B cell (primary cell): ENCODE results near the gene ZNF22. TPM values are rescaled to one million over a fixed set of nuclear protein-coding genes. Genes with fewer than 3 reads are reported as not detected.

Experiments used
- ATAC-seq: fragments of 200-7000 bp; cut with Tn5 transposase; one replicate; pipeline ENCODE4 v1.10.0; 2021; ENCODE audit warnings: low read depth, mild to moderate bottlenecking, moderate number of reproducible peaks, moderate library complexity
- CTCF ChIA-PET: fragments of 350-600 bp; sonication (Branson Sonifier 250); formaldehyde crosslinking; loops from one replicate; lab custom pipeline; 2021; ENCODE audit warnings: antibody characterized with exemption, inconsistent platforms; lab: Charles Lee
- POLR2A ChIA-PET: fragments of 350-600 bp; sonication (Branson Sonifier 250); formaldehyde crosslinking; loops from one replicate; lab custom pipeline; 2021; ENCODE audit warnings: antibody characterized with exemption; lab: Charles Lee
- DNase-seq: peaks from one replicate; pipeline ENCODE4 v3.0.0; 2013
- H2AFZ ChIP-seq: 2 replicates; pipeline ENCODE4 v1.6.1; 2012; ENCODE audit warnings: mild to moderate bottlenecking, low read depth, low read length; ENCODE audit not compliant: insufficient read depth, poor library complexity, severe bottlenecking
- H3K27ac ChIP-seq, 2 donors: 1 replicate in 1 of 2; 2 replicates in 1 of 2; pipeline ENCODE4 v1.5.1; 2012 to 2013; ENCODE audit warnings: low read length in 2 of 2, mild to moderate bottlenecking in 2 of 2, moderate library complexity in 1 of 2
- H3K27me3 ChIP-seq, 4 experiments: fragments of 200-600 bp in 1 of 4; sonication (generic) in 1 of 4; replicated peaks in 1 of 4; 1 replicate in 2 of 4; 2 replicates in 2 of 4; pipeline versions ENCODE4 v1.6.1 to v1.7.0; 2013 to 2016; ENCODE audit warnings: low read length in 3 of 4, mild to moderate bottlenecking in 2 of 4, mixed read lengths in 1 of 4, moderate library complexity in 1 of 4; ENCODE audit not compliant: insufficient read depth in 4 of 4, control insufficient read depth in 3 of 4; ENCODE audit errors: control extremely low read depth in 1 of 4
- H3K36me3 ChIP-seq, 2 experiments: replicated peaks in 1 of 2; 1 replicate in 1 of 2; 2 replicates in 1 of 2; pipeline versions ENCODE4 v1.6.1 to v1.7.1; 2013; ENCODE audit warnings: low read length in 1 of 2; ENCODE audit not compliant: insufficient read depth in 2 of 2, control insufficient read depth in 1 of 2; ENCODE audit errors: control extremely low read depth in 1 of 2, extremely low read depth in 1 of 2
- H3K4me1 ChIP-seq, 2 donors: fragments of 200-600 bp in 1 of 2; sonication (generic) in 1 of 2; 1 replicate in 1 of 2; 2 replicates in 1 of 2; pipeline versions ENCODE4 v1.5.1 to v1.6.1; 2013 to 2017; ENCODE audit warnings: low read length in 2 of 2; ENCODE audit not compliant: control insufficient read depth in 2 of 2, insufficient read depth in 2 of 2
- H3K4me2 ChIP-seq: replicated peaks from 2 replicates; pipeline ENCODE3; 2012; ENCODE audit warnings: mild to moderate bottlenecking, low read depth, low read length; ENCODE audit not compliant: poor library complexity, severe bottlenecking
- H3K4me3 ChIP-seq, 5 experiments: fragments of 200-600 bp in 1 of 5; sonication (generic) in 1 of 5; 1 replicate in 3 of 5; 2 replicates in 2 of 5; pipeline versions ENCODE4 v1.5.1 to v1.7.0; 2011 to 2016; ENCODE audit warnings: low read length in 4 of 5, mild to moderate bottlenecking in 4 of 5, low read depth in 2 of 5, control low read depth in 1 of 5, moderate library complexity in 1 of 5; ENCODE audit not compliant: insufficient read depth in 1 of 5; ENCODE audit errors: control extremely low read depth in 1 of 5, extremely low read depth in 1 of 5
- H3K79me2 ChIP-seq: fragments of 200-600 bp; sonication (generic); one replicate; pipeline ENCODE4 v1.6.0; 2016; ENCODE audit warnings: low read length; ENCODE audit not compliant: control insufficient read depth, insufficient read depth
- H3K9ac ChIP-seq: fragments of 200-600 bp; sonication (generic); 2 replicates; pipeline ENCODE4 v1.6.1; 2017; ENCODE audit warnings: mild to moderate bottlenecking, low read length, moderate library complexity
- H3K9me3 ChIP-seq, 3 donors: one replicate each; pipeline versions ENCODE4 v1.6.1 to v1.7.1; 2013; ENCODE audit warnings: low read length in 2 of 3; ENCODE audit not compliant: control insufficient read depth in 2 of 3, insufficient read depth in 1 of 3; ENCODE audit errors: control extremely low read depth in 1 of 3
- H4K20me1 ChIP-seq: 2 replicates; pipeline ENCODE4 v1.6.0; 2012; ENCODE audit warnings: mild to moderate bottlenecking, low read length; ENCODE audit not compliant: insufficient read depth, control insufficient read depth, poor library complexity, severe bottlenecking
- H3K27ac Mint-ChIP-seq: one replicate; pipeline ENCODE4 v1.8.0; 2021; ENCODE audit warnings: mixed read lengths
- H3K27me3 Mint-ChIP-seq: one replicate; pipeline ENCODE4 v1.8.0; 2021; ENCODE audit warnings: mixed read lengths
- H3K4me1 Mint-ChIP-seq: one replicate; pipeline ENCODE4 v1.8.0; 2021; ENCODE audit warnings: mixed read lengths
- H3K4me3 Mint-ChIP-seq: one replicate; pipeline ENCODE4 v1.8.0; 2021; ENCODE audit warnings: mixed read lengths
- H3K9me3 Mint-ChIP-seq: one replicate; pipeline ENCODE4 v1.8.0; 2022; ENCODE audit warnings: mixed read lengths; ENCODE audit not compliant: insufficient read depth
- EZH2 ChIP-seq: IDR thresholded peaks from 2 replicates; pipeline ENCODE4 v1.6.1; 2012; ENCODE audit warnings: borderline replicate concordance, low read depth, mild to moderate bottlenecking, moderate library complexity, low read length; ENCODE audit not compliant: insufficient read depth, poor library complexity, severe bottlenecking
- WGBS: methylation state at CpG from one replicate; pipeline ENCODE4 v1.1.5; 2013; ENCODE audit warnings: missing lambda C conversion rate; ENCODE audit not compliant: insufficient coverage; 5-methylcytosine and 5-hydroxymethylcytosine counted together
- intact Hi-C: fragments of 100-400 bp; cut with micrococcal nuclease; formaldehyde crosslinking; loops from one replicate; pipeline ENCODE4 v1.10.0; 2022
- polyA plus RNA-seq: library from polyadenylated mRNA; depleted of rRNA; stranded (reverse); fragments of >200 nt; gene quantifications from 2 replicates; pipeline ENCODE4 v1.2.3, GENCODE V29; 2012
- total RNA-seq, 2 donors: library from RNA; stranded (reverse); fragments of 120-200 nt in 1 of 2; gene quantifications; 1 replicate in 1 of 2; 2 replicates in 1 of 2; pipeline versions ENCODE4 v1.2.3 to v1.2.4, GENCODE V29; 2013 to 2022
- TF ChIP-seq, protein P1 (sequence below): fragments of 200-600 bp; IDR thresholded peaks from one replicate; pipeline ENCODE4 v1.8.0; 2022; ENCODE audit warnings: antibody characterized with exemption, mild to moderate bottlenecking

ZNF22 gene
- total and polyA plus RNA-seq, 2 donors (not counting 1 experiment from before 2014, with no cell fraction given), result 7.7 to 31.4 TPM

DNA sequence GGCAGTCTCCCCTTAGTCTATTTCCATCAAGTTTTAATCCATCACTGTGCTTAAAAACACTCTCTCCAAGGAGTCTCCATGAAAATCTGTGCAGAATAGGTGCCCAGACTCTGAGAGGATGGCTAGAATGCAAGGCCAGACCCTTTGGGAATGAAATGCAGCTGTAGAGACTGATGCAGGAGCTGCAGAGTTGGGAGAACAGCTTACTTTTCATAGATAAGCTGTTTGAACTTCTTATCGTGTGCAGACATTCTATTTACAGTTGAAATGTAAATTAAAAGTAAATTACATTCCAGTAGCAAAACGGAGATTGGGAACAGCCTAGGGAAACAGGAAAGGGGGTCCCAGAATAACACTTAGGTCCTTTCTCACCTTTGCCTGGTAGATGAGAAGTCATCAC is 14.9 kb downstream of the ZNF22 start:
- H2AFZ ChIP-seq, result no peak overlapping the region
- no peak overlapping the region for H3K27ac ChIP-seq
- H3K4me2 ChIP-seq, result no peak overlapping the region
- POLR2A ChIA-PET, result no interaction called here
- H3K27me3 ChIP-seq, result no peaks in the 10 kb centered on the region
- H3K79me2 ChIP-seq, result no peaks in the 10 kb centered on the region
- no peaks in the 10 kb centered on the region for H3K27me3 Mint-ChIP-seq
- TF ChIP-seq EZH2, result no peak
- TF ChIP-seq, protein P1, sequence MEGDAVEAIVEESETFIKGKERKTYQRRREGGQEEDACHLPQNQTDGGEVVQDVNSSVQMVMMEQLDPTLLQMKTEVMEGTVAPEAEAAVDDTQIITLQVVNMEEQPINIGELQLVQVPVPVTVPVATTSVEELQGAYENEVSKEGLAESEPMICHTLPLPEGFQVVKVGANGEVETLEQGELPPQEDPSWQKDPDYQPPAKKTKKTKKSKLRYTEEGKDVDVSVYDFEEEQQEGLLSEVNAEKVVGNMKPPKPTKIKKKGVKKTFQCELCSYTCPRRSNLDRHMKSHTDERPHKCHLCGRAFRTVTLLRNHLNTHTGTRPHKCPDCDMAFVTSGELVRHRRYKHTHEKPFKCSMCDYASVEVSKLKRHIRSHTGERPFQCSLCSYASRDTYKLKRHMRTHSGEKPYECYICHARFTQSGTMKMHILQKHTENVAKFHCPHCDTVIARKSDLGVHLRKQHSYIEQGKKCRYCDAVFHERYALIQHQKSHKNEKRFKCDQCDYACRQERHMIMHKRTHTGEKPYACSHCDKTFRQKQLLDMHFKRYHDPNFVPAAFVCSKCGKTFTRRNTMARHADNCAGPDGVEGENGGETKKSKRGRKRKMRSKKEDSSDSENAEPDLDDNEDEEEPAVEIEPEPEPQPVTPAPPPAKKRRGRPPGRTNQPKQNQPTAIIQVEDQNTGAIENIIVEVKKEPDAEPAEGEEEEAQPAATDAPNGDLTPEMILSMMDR, result no peak
- no peaks in the 10 kb centered on the region for H3K36me3 ChIP-seq
- no peak overlapping the region for H3K4me3 Mint-ChIP-seq
- H3K4me1 ChIP-seq, result no peaks in the 10 kb centered on the region
- H3K27ac Mint-ChIP-seq, result no peak overlapping the region
- no CpG with 5 or more reads among the region's 2 CpGs for WGBS
- H3K4me1 Mint-ChIP-seq, result no peaks in the 10 kb centered on the region
- CTCF ChIA-PET, result interaction anchor here (1.3 kb wide), 1 partner anchor 8 kb away, joined by 5 read pairs; no protein-coding TSS in a partner anchor
- H3K9me3 Mint-ChIP-seq, result no peaks in the 10 kb centered on the region
- no peaks in the 10 kb centered on the region for H3K9me3 ChIP-seq
- no peak overlapping the region for H3K4me3 ChIP-seq
- DNase-seq, result no peak
- intact Hi-C loops, result no loop called here
- ATAC-seq, result no peak
- no peaks in the 10 kb centered on the region for H4K20me1 ChIP-seq
- no peak overlapping the region for H3K9ac ChIP-seq

DNA sequence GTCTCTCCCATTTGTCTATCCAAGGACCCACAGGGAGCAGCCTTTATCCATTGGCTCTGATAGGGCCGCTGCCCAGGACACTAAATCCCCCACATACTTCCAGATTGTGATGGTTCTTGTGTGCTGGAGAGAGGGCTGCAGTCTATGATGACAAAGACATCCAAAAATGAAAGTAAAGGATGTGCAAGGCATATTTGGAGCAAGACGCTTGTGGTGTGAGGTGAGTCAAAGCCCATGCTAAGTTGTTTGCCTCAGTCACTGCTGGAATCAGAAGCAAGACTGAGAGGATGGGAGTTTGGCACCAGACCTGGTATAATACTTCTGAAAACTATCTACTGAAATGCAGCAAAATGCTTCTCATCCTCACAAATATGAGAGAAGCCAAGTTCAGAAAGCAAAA is 22.7 kb downstream of the ZNF22 start:
- Histone ChIP-seq H3K9ac (no peak overlapping the region), H4K20me1 (no peaks in the 10 kb centered on the region), H3K4me1 (no peaks in the 10 kb centered on the region), H3K4me3 (no peak overlapping the region), H3K79me2 (no peaks in the 10 kb centered on the region), H3K27me3 (no peaks in the 10 kb centered on the region), H2AFZ (no peak overlapping the region), H3K36me3 (no peaks in the 10 kb centered on the region), H3K27ac (no peak overlapping the region), H3K9me3 (peaks cover 0 to 4% (median under 1%) of the 10 kb centered on the region in 3 donors), H3K4me2 (no peak overlapping the region)
- H3K27ac Mint-ChIP-seq, result no peak overlapping the region
- H3K4me3 Mint-ChIP-seq, result no peak overlapping the region
- H3K27me3 Mint-ChIP-seq, result no peaks in the 10 kb centered on the region
- POLR2A ChIA-PET, result no interaction called here
- peaks cover 5% of the 10 kb centered on the region for H3K9me3 Mint-ChIP-seq
- intact Hi-C loops, result no loop called here
- CTCF ChIA-PET, result no interaction called here
- H3K4me1 Mint-ChIP-seq, result no peaks in the 10 kb centered on the region
- ATAC-seq (no peak), DNase-seq (no peak)
- TF ChIP-seq EZH2, result no peak
- TF ChIP-seq, protein P1, result no peak
- 86% methylated on average over 1 of the region's 2 CpGs for WGBS
